ENCODE results near the gene ZNF609.

DNA sequence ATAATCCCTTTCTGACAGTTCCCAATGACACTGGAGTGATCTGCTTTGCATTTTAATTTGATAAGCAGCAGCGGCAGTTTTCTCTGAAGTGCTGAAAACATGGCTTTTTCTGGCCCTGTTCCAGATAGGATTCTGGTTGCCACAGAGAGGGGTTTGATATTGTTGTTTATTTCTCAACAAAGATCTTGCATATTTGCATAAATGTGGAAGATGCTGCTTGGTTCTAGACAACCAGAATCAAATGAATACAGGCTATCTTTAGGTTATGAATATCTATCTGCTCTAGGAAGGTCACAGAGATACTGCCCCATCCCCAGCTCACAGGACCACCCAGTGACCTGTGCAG is 137.1 kb downstream of the ZNF609 start:
- TF ChIP-seq, protein P1, sequence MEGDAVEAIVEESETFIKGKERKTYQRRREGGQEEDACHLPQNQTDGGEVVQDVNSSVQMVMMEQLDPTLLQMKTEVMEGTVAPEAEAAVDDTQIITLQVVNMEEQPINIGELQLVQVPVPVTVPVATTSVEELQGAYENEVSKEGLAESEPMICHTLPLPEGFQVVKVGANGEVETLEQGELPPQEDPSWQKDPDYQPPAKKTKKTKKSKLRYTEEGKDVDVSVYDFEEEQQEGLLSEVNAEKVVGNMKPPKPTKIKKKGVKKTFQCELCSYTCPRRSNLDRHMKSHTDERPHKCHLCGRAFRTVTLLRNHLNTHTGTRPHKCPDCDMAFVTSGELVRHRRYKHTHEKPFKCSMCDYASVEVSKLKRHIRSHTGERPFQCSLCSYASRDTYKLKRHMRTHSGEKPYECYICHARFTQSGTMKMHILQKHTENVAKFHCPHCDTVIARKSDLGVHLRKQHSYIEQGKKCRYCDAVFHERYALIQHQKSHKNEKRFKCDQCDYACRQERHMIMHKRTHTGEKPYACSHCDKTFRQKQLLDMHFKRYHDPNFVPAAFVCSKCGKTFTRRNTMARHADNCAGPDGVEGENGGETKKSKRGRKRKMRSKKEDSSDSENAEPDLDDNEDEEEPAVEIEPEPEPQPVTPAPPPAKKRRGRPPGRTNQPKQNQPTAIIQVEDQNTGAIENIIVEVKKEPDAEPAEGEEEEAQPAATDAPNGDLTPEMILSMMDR (CRISPR knock-in tag; IDR thresholded peaks at IDR 0.05): no peak
- TF ChIP-seq CBFB (CRISPR knock-in tag; IDR thresholded peaks at IDR 0.05) (no peak), ZNF790 (CRISPR knock-in tag; IDR thresholded peaks at IDR 0.05; ENCODE audit: borderline replicate concordance) (no peak), PRPF4 (IDR thresholded peaks at IDR 0.05; ENCODE audit: low read depth, low read length, poor library complexity, severe bottlenecking) (no peak), ETV5 (CRISPR knock-in tag; IDR thresholded peaks at IDR 0.05; ENCODE audit: borderline replicate concordance) (no peak)
